K562 (cell line): ENCODE results near the gene CALCOCO2. TPM values are rescaled to one million over a fixed set of nuclear protein-coding genes. Genes with fewer than 3 reads are reported as not detected.

Experiments
- DEAF1 ChIP-seq: fragments of 450-650 bp; formaldehyde crosslinking; IDR thresholded peaks from 2 replicates; pipeline ENCODE4 v1.4.0; 2020; ENCODE audit warnings: mild to moderate bottlenecking, moderate library complexity
- E2F1 ChIP-seq: sonication (generic); formaldehyde crosslinking; IDR thresholded peaks from 2 replicates; pipeline ENCODE4 v1.8.1; 2023; ENCODE audit warnings: mild to moderate bottlenecking, missing genetic modification reagents, moderate library complexity
- ESRRA ChIP-seq: fragments of 450-650 bp; IDR thresholded peaks from 2 replicates; pipeline ENCODE4 v1.6.1; 2014; ENCODE audit warnings: low read depth, mild to moderate bottlenecking, moderate library complexity, borderline replicate concordance
- HMG20B ChIP-seq: fragments of 250-450 bp; sonication (Bioruptor Pico); IDR thresholded peaks from 2 replicates; pipeline ENCODE4 v1.5.0; 2021; ENCODE audit warnings: mild to moderate bottlenecking
- NONO ChIP-seq, 2 experiments: fragments of 200-400 bp in 1 of 2; fragments of 450-650 bp in 1 of 2; formaldehyde crosslinking in 1 of 2; IDR thresholded peaks; 2 replicates each; pipeline ENCODE4 v1.6.1; 2017; ENCODE audit warnings: low read depth in 2 of 2, mild to moderate bottlenecking in 2 of 2, moderate library complexity in 2 of 2, low read length in 1 of 2
- PHF20 ChIP-seq: fragments of 450-650 bp; IDR thresholded peaks from 2 replicates; pipeline ENCODE4 v1.6.1; 2018; ENCODE audit not compliant: partially characterized antibody
- SAFB2 ChIP-seq: fragments of 200-400 bp; formaldehyde crosslinking; IDR thresholded peaks from 2 replicates; pipeline ENCODE4 v1.6.1; 2018; ENCODE audit warnings: borderline replicate concordance, low read length, low read depth, moderate library complexity; ENCODE audit not compliant: severe bottlenecking
- TAF9B ChIP-seq: fragments of 450-650 bp; IDR thresholded peaks from 2 replicates; pipeline ENCODE4 v1.6.1; 2018; ENCODE audit warnings: mild to moderate bottlenecking; ENCODE audit not compliant: partially characterized antibody
- TCF7 ChIP-seq: sonication (generic); IDR thresholded peaks from 2 replicates; pipeline ENCODE4 v1.6.1; 2016; ENCODE audit warnings: antibody characterized with exemption, borderline replicate concordance
- ZBTB40 ChIP-seq, 2 experiments: fragments of 450-650 bp in 1 of 2; sonication (generic) in 1 of 2; formaldehyde crosslinking in 1 of 2; IDR thresholded peaks; 2 replicates each; pipeline versions ENCODE4 v1.7.1 to v1.9.0; 2016 to 2022; ENCODE audit warnings: inconsistent platforms in 1 of 2, mild to moderate bottlenecking in 1 of 2, missing genetic modification reagents in 1 of 2
- ZNF239 ChIP-seq: fragments of 250-450 bp; sonication (Bioruptor Pico); IDR thresholded peaks from 2 replicates; pipeline ENCODE4 v1.4.0; 2020; ENCODE audit warnings: mild to moderate bottlenecking
- ZNF354B ChIP-seq: fragments of 250-450 bp; sonication (Bioruptor Pico); IDR thresholded peaks from 2 replicates; pipeline ENCODE4 v1.4.0; 2020
- ZNF384 ChIP-seq: IDR thresholded peaks from 2 replicates; pipeline ENCODE4 v1.6.1; 2012; ENCODE audit warnings: low read depth, low read length, improper control_type of control experiment
- ZNF41 ChIP-seq: fragments of 250-450 bp; sonication (Bioruptor Pico); conservative IDR thresholded peaks from 2 replicates; pipeline ENCODE4 v1.4.0; 2020; ENCODE audit warnings: mild to moderate bottlenecking
- ZNF444 ChIP-seq: fragments of 250-450 bp; sonication (Bioruptor Pico); IDR thresholded peaks from 2 replicates; pipeline ENCODE4 v1.4.0; 2020; ENCODE audit warnings: mild to moderate bottlenecking, moderate library complexity
- polyA plus RNA-seq, 8 experiments: library from polyadenylated mRNA; depleted of rRNA in 4 of 8; stranded (reverse) in 5 of 8; unstranded in 3 of 8; fragments of >200 nt; fragmentation: Nextera tagmentation in 2 of 8; fragmentation: Illumina TruSeq in 1 of 8; extraction: Ambion mirVana in 2 of 8; extraction: Trizol in 1 of 8; gene quantifications; 2 replicates each; pipeline versions ENCODE4 v1.2.1 to v1.2.3, GENCODE V29; 2011 to 2014; ENCODE audit warnings: inconsistent platforms in 1 of 8, missing spikeins in 1 of 8
- total RNA-seq, 7 experiments: library from RNA; depleted of rRNA in 6 of 7; stranded (reverse); fragments of >200 nt in 6 of 7; fragmentation: Illumina TruSeq in 2 of 7; extraction: Trizol in 2 of 7; gene quantifications; 2 replicates each; pipeline versions ENCODE4 v1.2.1 to v1.2.3, GENCODE V29; 2011 to 2021; ENCODE audit warnings: low replicate concordance in 1 of 7

CALCOCO2 gene
- total and polyA plus RNA-seq, 9 of the 15 experiments (the other 6 are each of a cell fraction or from before 2014, with no cell fraction given): 24.1 to 87.3 (median 67.5) TPM

GRCh38 chr17:48825446-48826381, 5.1 kb upstream of the CALCOCO2 start (continued):
- TF ChIP-seq ZBTB40 (IDR thresholded peaks at IDR 0.05) (no peak), ZBTB40 (CRISPR knock-in tag; IDR thresholded peaks at IDR 0.05) (no peak), ZNF384 (0 out of 2 replicates have a peak, but pooled peaks have one; percentile 22), TAF9B (no peak), TCF7 (no peak), HMG20B (CRISPR knock-in tag) (no peak), PHF20 (no peak), ZNF239 (CRISPR knock-in tag) (peak; percentile 95), ZNF41 (peak; percentile 97), NONO (IDR thresholded peaks at IDR 0.05; ENCODE audit: low read depth in 2 of 2, low read length in 1 of 2) (no peak), DEAF1 (CRISPR knock-in tag) (peak; percentile 64), ESRRA (no peak), ZNF354B (CRISPR knock-in tag) (peak; percentile 94), SAFB2 (no peak), E2F1 (no peak), ZNF444 (CRISPR knock-in tag) (peak; percentile 93)
